Measurements from ENCODE around the gene MRPL38. TPM values are rescaled to one million over a fixed set of nuclear protein-coding genes. Genes with fewer than 3 reads are reported as not detected.
"Not testable (repeated sequence)": the region's sequence is repeated elsewhere in the genome, so short reads cannot be mapped to it uniquely, and the experiment has no call there.

Gene MRPL38
- total RNA-seq, 1 donor from 2014 or later = 113 TPM

- Mint-ChIP-seq H3K4me3 (no peak overlapping the region), H3K9me3 (no peaks in the 10 kb centered on the region), H3K27ac (no peak overlapping the region), H3K36me3 (no peaks in the 10 kb centered on the region), H3K27me3 (peaks cover 5% of the 10 kb centered on the region), H3K4me1 (ENCODE audit: unreplicated experiment) (peaks cover 8% of the 10 kb centered on the region)
- TF ChIP-seq CTCF (conservative IDR thresholded peaks at IDR 0.05) = no peak
- DNase-seq (ENCODE audit: extremely low spot score, unreplicated experiment) = no peak
These were observed 15.2 kb downstream of the MRPL38 start for GRCh38 chr17:75889454-75889853.

- Mint-ChIP-seq H3K36me3 (no peaks in the 10 kb centered on the region), H3K27ac (no peak overlapping the region), H3K27me3 (peaks cover 5% of the 10 kb centered on the region), H3K4me3 (no peak overlapping the region), H3K9me3 (no peaks in the 10 kb centered on the region), H3K4me1 (ENCODE audit: unreplicated experiment) (no peaks in the 10 kb centered on the region)
- DNase-seq (ENCODE audit: extremely low spot score, unreplicated experiment) = no peak
- TF ChIP-seq CTCF (conservative IDR thresholded peaks at IDR 0.05) = no peak
These were observed 16.2 kb downstream of the MRPL38 start for GRCh38 chr17:75888484-75888883.

- H3K27me3 Mint-ChIP-seq = peaks cover 17% of the 10 kb centered on the region
- not testable (repeated sequence) for H3K27ac Mint-ChIP-seq; H3K9me3 Mint-ChIP-seq; DNase-seq (ENCODE audit: extremely low spot score, unreplicated experiment); H3K36me3 Mint-ChIP-seq; H3K4me1 Mint-ChIP-seq (ENCODE audit: unreplicated experiment); H3K4me3 Mint-ChIP-seq
These were observed 18.8 kb downstream of the MRPL38 start for GRCh38 chr17:75885860-75886259.

- TF ChIP-seq CTCF (conservative IDR thresholded peaks at IDR 0.05) = no peak
- no peaks in the 10 kb centered on the region for H3K36me3 Mint-ChIP-seq
- H3K4me1 Mint-ChIP-seq (ENCODE audit: unreplicated experiment) = no peaks in the 10 kb centered on the region
- DNase-seq (ENCODE audit: extremely low spot score, unreplicated experiment) = no peak
- no peak overlapping the region for H3K4me3 Mint-ChIP-seq
- no peaks in the 10 kb centered on the region for H3K9me3 Mint-ChIP-seq
- peaks cover 21% of the 10 kb centered on the region for H3K27me3 Mint-ChIP-seq
- H3K27ac Mint-ChIP-seq = no peak overlapping the region
These were observed 19.3 kb downstream of the MRPL38 start for GRCh38 chr17:75885431-75885830.

GRCh38 chr17:75881678-75882454 lies 22.8 kb downstream of the MRPL38 start:
- no peaks in the 10 kb centered on the region for H3K36me3 Mint-ChIP-seq
- H3K27ac Mint-ChIP-seq = no peak overlapping the region
- H3K27me3 Mint-ChIP-seq = peaks cover 48% of the 10 kb centered on the region
- no peaks in the 10 kb centered on the region for H3K9me3 Mint-ChIP-seq
- H3K4me1 Mint-ChIP-seq (ENCODE audit: unreplicated experiment) = no peaks in the 10 kb centered on the region
- H3K4me3 Mint-ChIP-seq = no peak overlapping the region
- no peak for DNase-seq (ENCODE audit: extremely low spot score, unreplicated experiment)
- no peak for TF ChIP-seq CTCF (conservative IDR thresholded peaks at IDR 0.05)

- DNase-seq (ENCODE audit: extremely low spot score, unreplicated experiment) = no peak
- no peaks in the 10 kb centered on the region for H3K9me3 Mint-ChIP-seq
- TF ChIP-seq CTCF (conservative IDR thresholded peaks at IDR 0.05) = no peak
- peaks cover 48% of the 10 kb centered on the region for H3K27me3 Mint-ChIP-seq
- no peaks in the 10 kb centered on the region for H3K36me3 Mint-ChIP-seq
- no peaks in the 10 kb centered on the region for H3K4me1 Mint-ChIP-seq (ENCODE audit: unreplicated experiment)
- H3K4me3 Mint-ChIP-seq = peak overlapping the region; percentile 61
- no peak overlapping the region for H3K27ac Mint-ChIP-seq
These were observed 24.4 kb downstream of the MRPL38 start for GRCh38 chr17:75880266-75880665.

Data from type B pancreatic cell (in vitro differentiated cells).